ENCODE data around the gene CLSTN3. TPM values are rescaled to one million over a fixed set of nuclear protein-coding genes. Genes with fewer than 3 reads are reported as not detected.

Gene CLSTN3
- total RNA-seq, 1 donor from 2014 or later = 14.8 TPM

DNA sequence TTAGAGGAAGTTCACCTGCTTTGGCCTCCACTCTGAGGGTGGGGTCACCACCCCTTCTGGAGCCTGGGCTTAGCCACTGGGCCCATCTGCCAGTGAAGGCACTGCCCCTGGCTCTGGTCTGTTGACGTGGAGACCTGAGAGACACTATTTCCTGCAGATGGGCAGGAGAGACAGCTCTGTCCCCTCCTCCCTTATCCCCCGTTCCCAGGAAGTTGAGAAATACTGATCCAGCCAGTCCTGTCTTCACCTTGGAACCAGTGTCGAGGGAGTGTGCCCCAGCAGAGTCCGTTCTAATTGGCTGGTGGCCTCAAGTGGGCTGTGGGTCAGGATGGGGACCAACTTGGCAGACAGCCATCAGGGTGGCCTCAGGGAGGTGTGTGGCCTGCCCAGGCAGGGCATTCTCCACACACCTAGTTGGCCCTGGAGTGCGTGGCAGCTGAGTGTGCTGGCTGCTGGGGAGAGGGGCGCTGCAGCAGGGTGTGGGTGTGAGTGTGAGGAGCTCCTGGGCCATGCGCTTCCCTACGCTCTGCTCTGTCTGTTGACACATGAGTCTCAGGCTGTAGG is 25.4 kb downstream of the CLSTN3 start:
- DNase-seq (no peak), ATAC-seq (ENCODE audit: low read depth) (no peak)
- Mint-ChIP-seq H3K4me3 (no peak overlapping the region), H3K27me3 (no peaks in the 10 kb centered on the region), H3K4me1 (no peaks in the 10 kb centered on the region), H3K36me3 (ENCODE audit: low read depth) (peaks cover 9% of the 10 kb centered on the region), H3K9me3 (no peaks in the 10 kb centered on the region), H3K27ac (no peak overlapping the region)
- POLR2A ChIA-PET = no interaction called here
- intact Hi-C loops (cut with micrococcal nuclease) = no loop called here
- CTCF ChIA-PET = interaction anchor here (1.0 to 1.1 kb wide), 2 partner anchors 10 to 191 kb away, joined by 3 read pairs; no protein-coding TSS in a partner anchor
- TF ChIP-seq CTCF (IDR thresholded peaks at IDR 0.05) = no peak

GRCh38 chr12:7156259-7157197 is 26.4 kb downstream of the CLSTN3 start:
- POLR2A ChIA-PET = interaction anchor here (0.7 kb wide), 1 partner anchor 213 kb away, joined by 3 read pairs; the partner anchor contains the start of genes C12orf57 and RNU7-1
- H3K27ac Mint-ChIP-seq = no peak overlapping the region
- TF ChIP-seq CTCF (IDR thresholded peaks at IDR 0.05) = no peak

GRCh38 chr12:7157391-7157790 is 27.2 kb downstream of the CLSTN3 start:
- CTCF ChIA-PET = no interaction called here
- peaks cover 2% of the 10 kb centered on the region for H3K27me3 Mint-ChIP-seq
- ATAC-seq (ENCODE audit: low read depth) (no peak), DNase-seq (no peak)
- H3K4me1 Mint-ChIP-seq = no peaks in the 10 kb centered on the region
- intact Hi-C loops (cut with micrococcal nuclease) = no loop called here
- no peak overlapping the region for H3K4me3 Mint-ChIP-seq
- H3K36me3 Mint-ChIP-seq (ENCODE audit: low read depth) = peaks cover 6% of the 10 kb centered on the region
- TF ChIP-seq CTCF (IDR thresholded peaks at IDR 0.05) = no peak
- no peaks in the 10 kb centered on the region for H3K9me3 Mint-ChIP-seq
- POLR2A ChIA-PET = no interaction called here
- no peak overlapping the region for H3K27ac Mint-ChIP-seq

More at GRCh38 chr12:7156259-7157197, 26.4 kb downstream of the CLSTN3 start:
- H3K36me3 Mint-ChIP-seq (ENCODE audit: low read depth) = peaks cover 6% of the 10 kb centered on the region
- CTCF ChIA-PET = interaction anchor here (1.0 kb wide), 1 partner anchor 192 kb away, joined by 3 read pairs; no protein-coding TSS in a partner anchor
- no peaks in the 10 kb centered on the region for H3K4me1 Mint-ChIP-seq
- no peaks in the 10 kb centered on the region for H3K9me3 Mint-ChIP-seq
- DNase-seq (no peak), ATAC-seq (ENCODE audit: low read depth) (no peak)
- no peaks in the 10 kb centered on the region for H3K27me3 Mint-ChIP-seq
- intact Hi-C loops (cut with micrococcal nuclease) = no loop called here
- H3K4me3 Mint-ChIP-seq = no peak overlapping the region

- H3K9me3 Mint-ChIP-seq = no peaks in the 10 kb centered on the region
- intact Hi-C loops (cut with micrococcal nuclease) = no loop called here
- ATAC-seq (ENCODE audit: low read depth) (no peak), DNase-seq (no peak)
- peaks cover 3% of the 10 kb centered on the region for H3K36me3 Mint-ChIP-seq (ENCODE audit: low read depth)
- peaks cover 13% of the 10 kb centered on the region for H3K27me3 Mint-ChIP-seq
- no peak for TF ChIP-seq CTCF (IDR thresholded peaks at IDR 0.05)
- no peak overlapping the region for H3K4me3 Mint-ChIP-seq
- no peak overlapping the region for H3K27ac Mint-ChIP-seq
- peaks cover 2% of the 10 kb centered on the region for H3K4me1 Mint-ChIP-seq
- CTCF ChIA-PET = no interaction called here
- POLR2A ChIA-PET = no interaction called here
Measured at GRCh38 chr12:7158781-7159609, 28.8 kb downstream of the CLSTN3 start.

Data from activated B cell treated with CpG ODN at 0.5 μM for 24 hours (primary cell).